GF-D8 (cell line): ENCODE results near the gene COQ3.
A peak's percentile ranks its signal among the peaks of the same experiment; 100 is the strongest.

Experiments
- DNase-seq: peaks from one replicate; lab custom pipeline; 2025; lab: John Stamatoyannopoulos, UW

Gene COQ3, protein sequence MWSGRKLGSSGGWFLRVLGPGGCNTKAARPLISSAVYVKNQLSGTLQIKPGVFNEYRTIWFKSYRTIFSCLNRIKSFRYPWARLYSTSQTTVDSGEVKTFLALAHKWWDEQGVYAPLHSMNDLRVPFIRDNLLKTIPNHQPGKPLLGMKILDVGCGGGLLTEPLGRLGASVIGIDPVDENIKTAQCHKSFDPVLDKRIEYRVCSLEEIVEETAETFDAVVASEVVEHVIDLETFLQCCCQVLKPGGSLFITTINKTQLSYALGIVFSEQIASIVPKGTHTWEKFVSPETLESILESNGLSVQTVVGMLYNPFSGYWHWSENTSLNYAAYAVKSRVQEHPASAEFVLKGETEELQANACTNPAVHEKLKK

DNA sequence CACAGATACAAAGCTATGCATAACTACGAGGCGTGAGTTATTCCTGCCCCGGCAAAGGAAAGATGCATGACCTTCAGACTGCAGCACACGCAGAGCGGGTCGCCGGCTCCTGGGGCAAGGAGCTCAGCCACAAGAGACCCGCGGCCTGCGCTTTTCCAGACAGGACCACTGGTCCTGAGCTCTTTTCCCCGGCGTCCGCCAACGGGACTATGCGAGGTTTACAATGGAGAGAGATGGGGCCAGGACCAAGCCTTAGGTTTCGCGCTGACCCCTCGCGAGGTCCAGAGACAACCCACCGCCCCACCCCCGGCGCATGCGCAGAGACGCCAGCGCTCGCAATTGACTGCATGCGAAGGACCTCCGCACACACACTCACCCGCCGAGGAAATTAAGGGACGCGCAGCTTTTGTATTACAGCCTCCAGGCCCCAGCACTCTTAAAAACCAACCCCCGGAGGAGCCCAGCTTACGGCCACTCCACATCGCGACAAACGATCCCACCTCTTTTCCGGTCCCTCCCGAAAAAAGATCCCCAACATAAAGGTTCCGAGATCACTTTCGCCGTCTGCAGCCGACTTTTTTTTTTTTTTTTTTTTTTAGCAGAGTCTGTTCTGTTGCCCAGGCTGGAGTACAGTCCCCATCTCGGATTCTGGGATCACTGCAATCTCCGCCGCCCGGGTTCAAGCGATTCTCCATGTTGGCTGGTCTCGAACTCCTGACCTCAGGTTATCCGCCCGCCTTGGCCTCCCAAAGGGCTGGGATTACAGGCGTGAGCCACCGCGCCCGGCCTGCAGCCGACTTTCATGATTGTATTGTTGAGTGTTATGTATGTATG, at the start of gene COQ3:
Gene COQ3 (minus strand): TSS at position 498 of the 834 bp plus-strand sequence. CDS start 16 bp downstream, at position 482.
- DNase-seq = peak; percentile 36

DNA sequence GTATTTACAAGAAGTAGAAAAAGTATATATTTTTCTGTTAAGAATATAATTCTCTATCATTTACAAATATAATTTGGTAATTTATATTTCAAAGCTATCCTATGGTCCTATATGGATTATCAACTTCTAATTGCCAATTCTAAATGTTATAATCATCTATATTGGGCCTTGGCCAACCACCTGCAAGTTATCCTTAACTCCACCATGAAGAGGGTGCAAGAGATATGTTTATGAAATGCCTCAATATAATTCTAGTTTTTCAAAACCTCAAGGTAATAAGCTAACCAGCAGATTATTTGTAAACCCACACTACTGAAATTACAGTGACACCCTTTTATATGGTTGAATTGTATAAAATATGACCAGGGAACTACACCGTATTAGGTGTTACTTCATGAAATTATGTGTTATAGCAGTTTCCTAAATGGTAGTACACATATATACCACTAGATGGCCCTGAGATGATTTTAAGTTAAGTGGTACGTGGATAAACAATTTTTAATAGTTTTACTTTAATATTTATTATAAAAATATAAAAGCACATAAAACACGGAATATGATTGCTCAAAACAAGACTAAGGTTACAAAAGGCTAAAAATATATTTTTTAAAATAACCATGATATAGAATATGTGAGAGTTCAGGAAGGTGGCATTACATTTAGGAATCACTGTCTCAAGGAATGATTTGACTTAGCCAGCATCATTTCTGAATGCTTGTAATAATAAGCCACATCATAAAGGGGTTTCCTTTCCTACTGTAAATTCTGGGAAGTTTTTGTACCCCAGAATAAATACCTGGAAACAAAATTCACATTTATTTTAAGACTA, 40.9 kb upstream of the COQ3 start:
- DNase-seq = no peak

DNA sequence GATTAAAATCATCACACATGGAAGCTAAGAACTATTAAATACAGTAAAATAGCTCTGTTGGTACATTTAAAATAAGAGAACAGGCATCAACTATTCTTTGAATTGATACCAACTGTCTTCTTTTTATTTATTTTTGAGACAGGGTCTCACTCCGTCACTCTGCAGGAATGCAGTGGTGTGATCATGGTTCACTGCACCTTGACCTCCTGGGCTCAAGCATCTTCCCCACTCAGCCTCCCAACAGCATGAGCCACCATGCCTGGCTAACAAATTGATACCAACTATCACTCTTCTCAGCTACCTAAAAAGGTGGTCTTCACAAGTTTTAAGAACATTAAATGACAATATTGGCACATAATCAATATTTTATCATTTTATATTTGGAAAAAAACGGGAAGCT, 38.9 kb upstream of the COQ3 start:
- DNase-seq = no peak

DNA sequence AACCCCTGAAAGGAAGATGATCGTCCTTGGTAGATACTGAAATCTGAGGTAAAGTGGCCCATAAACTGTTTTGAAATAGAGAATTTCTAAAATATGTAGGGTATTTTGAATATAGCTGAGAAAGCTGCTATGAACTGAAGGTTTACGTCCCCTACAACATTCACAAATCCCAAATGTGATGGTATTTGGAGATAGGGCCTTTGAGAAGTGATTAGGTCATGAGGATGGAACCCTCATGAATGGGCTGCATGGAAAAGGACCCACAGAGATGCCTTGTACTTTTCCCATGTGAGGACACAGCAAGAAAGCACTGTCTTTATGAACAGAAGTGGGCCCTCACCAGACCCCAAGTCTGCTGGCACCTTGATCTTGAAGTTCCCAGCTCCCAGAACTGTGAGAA, 37.9 kb upstream of the COQ3 start:
- no peak for DNase-seq

DNA sequence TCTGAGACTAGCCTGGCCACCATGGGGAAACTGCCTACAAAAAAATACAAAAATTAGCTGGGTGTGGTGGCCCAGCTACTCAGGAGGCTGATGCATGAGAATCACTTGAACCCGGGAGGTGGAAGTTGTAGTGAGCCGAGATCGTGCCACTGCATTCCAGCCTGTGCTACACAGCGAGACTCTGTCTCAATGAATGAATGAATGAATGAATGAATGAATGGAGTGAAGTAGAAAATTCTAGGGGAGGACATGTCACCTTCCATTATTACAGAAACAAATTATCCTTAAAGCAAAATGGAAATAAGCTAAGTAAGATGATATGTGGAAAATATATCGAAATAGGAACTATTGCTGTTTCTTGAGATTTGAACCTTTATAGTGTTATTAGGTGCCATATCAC, 34.0 kb upstream of the COQ3 start:
- no peak for DNase-seq

DNA sequence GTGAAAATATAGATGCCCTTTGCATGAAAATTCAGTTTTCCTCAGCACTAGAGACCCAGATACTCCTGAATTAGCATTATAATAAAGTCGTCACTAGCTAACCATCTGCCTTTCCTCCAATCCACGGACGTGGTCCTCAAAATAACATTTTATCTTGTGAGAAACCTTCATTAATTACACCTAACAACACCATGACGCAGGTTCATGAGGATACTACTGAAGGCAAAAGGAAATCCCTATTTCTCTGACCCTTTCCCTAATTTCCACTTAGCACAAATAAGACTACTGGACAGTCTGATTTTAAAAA, 32.4 kb upstream of the COQ3 start:
- DNase-seq = no peak

DNA sequence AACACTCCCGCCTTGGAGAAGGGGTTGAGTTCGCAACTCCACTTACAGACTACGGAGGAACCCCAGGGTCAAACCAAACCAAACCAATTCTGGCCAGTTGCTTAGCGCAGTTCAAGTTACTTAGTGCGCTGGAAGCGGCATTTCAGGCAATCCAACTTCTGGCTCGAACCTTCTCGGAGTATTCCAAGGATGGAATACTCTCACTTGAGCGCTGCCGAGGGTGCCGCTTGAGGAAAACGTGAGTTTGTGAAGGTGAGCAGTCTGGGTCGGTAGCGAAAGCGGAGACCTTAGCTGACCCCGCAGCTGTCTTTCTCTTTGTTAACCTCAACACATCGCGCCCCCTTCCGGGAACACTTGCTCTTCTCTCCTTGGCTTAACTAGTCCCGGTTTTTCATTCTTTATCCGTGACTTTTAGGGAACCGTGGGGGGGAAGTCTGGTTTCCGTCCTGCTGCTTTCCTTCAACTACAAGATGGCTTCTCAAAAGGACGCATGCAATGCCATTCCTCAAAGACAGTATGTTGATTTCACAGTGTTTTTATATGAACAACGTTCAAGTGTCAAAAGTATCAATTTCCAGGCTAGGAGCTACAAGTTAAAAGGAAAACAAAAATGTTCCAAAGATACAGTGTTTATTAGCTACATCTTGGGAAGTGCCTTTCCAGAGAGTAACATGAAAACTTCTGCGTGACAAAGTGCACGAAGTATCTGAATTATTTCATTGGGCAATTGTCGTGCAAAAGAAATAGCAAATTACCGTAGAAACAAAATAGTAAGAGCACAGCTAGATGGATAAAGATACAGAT, 31.9 kb upstream of the COQ3 start:
- DNase-seq = peak; percentile 90

DNA sequence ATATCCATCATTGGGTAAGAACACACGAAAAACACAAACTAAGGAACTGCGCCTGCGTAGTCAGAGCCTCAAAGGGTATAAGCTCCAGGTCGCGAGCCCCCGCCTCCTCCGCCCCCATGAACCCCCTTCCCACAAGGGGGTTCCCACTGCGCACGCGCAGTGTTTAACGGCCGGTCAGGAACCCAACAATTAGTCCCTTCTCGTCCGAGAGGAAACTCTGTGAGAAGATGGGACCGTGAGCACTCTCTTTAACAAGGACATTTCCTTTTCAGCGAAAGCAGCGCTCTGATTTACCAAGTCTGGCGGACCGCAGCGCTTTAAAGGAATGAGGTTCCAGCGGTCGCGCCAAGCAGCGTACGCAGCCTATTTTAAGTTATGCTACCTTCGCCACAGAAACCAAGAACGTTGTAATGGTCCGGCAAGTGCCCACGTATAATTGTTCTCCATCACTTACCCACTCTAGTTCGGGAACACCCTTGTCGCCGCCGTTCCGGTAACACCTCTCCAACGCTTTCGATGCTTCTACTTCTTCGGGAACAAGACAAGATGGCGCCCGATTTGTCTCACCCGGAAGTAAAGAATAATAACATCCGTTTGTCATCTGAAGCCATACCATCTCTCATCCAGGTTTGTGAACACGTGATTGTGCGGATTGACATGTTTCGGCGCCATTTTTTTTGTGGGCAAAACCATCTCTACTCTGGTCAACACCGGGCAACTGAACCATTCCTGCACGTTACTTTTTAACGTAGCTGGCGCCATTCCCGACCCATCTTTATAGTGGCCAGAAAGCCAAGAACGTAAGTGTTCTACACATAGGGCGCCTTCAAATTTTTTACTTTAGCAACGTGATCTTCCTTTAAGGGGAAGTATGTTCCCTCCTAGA, 31.0 kb upstream of the COQ3 start, which contains the start of gene PNISR:
Gene PNISR (minus strand): TSS at position 548 of the 886 bp plus-strand sequence. CDS start 10,649 bp downstream, outside the sequence.
- peak; percentile 95 for DNase-seq

DNA sequence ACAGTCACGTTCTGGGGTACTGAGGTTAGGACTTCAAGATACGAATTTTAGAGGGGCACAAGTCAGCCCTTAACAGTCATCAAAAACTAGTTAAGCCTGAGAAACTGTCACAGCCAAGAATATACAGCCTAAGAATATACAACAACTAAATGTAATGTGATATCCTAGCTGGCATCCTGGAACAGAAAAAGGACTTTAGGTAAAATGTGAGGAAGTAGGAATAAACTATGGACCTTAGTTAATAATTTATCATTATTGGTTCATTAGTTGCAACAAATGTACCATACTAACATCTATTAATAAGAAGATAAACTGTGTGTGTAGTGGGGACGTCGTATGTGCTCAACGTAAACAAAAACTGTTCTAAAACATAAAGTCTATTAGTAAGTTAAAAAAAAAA, 30.0 kb upstream of the COQ3 start:
- DNase-seq = no peak

DNA sequence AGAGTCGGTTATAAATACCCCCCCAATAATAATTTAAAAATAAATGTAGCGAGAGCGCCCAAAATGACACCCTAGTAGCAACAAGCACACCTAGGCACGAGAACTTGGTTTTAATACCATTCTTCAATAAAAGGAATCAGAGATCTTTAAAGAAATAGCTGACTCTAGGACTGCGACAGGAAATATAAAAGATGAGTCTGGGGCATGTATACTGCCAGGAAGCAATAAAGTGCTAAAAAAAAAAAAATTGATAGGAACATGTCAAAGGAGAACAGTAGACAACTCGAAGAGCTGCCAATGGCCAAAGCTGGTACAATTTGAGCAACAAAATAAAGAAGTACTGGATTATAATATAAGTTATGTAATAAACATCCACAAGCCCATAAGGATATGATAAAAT, 28.9 kb upstream of the COQ3 start:
- no peak for DNase-seq

DNA sequence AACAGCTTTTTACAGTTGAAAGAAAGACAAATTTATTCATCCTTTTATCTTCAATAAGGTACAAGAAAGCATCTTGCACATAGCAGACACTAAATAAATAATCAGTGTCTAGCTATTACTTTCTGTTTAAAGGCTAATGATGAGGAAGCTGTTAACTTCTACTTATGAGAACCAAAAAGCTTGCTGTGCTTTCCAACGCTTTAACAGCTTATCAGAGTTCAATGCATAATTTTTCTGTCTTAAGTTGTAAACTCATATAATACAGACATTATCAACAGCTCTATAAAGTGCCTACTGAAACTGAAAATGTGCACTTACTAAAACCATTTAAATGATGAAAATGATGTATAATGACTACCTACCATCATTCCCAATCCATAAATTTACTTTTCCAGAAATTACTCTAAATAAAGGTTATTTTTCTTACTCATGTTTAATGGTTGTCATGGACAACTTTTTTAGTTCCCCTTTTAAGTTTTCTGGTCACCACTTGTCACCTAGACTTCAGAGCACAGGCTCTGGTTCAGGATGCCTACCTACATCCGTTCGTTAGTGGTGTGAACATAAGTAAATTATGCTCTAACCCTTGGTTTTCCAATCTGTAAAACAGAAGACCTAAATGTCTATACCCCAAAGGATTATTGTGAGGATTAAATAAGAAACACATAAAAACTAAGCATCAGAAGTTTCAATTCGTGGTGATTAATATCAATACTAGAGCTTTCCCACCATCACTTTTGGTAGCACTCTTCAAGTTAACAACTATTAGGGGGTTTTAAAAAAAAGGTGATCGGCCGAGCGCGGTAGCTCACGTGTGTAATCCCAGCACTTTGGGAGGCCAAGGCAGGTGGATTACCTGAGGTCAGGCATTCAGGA, 23.1 kb upstream of the COQ3 start:
- no peak for DNase-seq

DNA sequence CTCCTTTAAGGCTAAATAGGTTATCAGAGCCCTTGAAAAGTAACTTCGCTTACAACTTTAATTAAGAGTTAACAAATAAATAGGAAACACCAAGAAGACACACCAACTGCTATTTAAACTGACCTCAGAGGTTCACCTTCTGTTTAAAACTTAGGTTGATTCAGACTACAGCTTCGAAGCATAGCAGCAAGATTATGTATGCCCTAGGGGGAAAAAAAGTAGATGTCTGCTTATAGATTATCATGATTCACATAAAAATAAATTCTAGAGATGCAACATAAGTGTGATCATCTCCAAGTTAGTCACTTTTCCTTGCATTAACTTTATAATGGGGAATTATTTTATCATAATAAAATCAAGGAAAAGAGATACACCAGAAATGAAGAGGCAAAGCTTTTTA, 22.2 kb upstream of the COQ3 start:
- DNase-seq = no peak

DNA sequence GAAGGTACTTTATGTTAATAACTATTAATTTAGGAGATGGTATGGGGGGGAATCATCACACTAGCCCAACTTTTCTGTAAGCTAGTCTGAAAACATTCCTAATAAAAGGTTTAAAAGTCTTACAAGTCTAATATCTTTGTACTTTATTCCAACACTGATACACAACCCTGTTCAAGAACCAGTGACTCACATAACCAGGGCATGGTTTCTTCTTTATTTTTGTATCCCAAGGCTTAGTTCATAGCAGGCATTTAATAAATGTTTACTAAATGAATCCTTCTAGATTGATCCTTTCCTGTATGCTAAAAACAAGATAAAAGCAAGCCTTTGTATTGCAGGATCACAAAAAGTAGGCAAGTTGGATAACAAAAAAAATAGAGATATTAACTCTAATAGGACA, 21.5 kb upstream of the COQ3 start:
- no peak for DNase-seq

DNA sequence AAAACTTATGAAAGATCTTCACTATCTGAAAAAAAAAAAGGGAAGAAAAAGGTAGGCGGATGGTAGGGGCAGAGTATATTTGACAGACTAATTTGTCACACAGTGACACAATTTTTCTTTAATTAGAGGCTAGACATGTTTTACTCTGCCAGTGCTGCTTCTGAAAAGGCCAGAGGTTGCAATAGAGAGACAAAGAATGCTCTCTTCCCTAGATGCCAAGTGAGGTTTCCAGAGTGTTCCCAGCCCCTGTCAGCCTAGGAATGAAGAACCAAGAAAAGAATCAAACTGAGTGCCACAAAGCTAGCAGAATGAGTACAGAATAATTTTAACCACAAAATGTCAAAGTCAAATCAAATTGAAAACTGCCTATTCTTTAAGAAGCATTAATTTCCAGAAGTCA, 18.1 kb upstream of the COQ3 start:
- no peak for DNase-seq

DNA sequence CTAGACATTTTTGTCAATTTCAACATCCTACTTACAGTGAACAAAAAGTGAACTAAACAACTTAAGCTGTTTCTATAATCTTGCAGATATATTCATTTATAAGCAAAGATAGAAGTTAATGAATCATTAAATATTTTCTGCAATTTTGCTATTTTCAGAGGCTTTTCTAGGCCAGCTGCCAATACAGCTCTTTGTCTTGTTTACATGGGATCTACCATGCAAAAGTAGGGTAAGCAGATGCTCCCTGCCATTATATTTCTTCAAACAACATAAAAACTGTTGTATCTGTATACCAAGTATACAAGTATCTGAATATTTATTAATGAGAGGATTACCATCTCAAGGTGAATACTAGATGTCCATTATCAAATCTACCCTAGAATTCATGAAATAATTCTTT, 15.7 kb upstream of the COQ3 start:
- no peak for DNase-seq

DNA sequence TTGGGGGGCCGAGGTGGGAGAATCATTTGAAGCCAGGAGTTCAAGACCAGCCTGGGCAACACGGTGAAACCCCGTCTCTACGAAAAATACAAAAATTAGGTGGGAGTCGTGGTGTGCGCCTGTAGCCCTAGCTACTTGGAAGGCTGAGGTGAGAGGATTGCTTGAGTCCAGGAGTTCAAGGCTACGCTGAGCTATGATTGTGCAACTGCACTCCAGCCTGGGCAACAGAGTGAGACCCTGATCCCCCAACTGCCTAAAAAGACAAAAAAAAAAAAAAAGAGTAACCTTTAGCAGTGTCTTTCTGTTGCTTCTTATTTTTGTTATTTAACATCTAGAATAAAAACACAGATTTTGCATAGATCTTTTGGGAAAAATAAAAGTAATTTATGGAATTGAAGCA, 13.1 kb upstream of the COQ3 start:
- DNase-seq = no peak

DNA sequence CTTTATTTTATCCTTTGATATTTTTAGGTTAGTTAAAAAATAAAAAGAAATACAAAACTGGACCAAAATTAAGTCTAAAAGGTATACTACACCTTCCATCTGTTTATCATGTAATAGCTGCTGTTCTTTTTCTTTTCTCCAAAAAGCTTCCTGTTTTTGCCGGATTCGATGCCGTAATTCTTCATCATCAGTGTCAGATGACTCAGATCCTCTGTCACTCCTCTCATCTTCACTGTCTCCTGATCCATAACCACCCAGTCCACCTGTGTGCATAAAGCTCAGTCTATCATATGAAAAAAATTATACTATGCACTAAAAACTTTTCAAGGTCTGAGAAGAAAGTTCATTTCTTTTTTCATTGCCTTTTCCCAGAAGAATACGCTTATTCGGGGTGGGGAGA, 8.5 kb upstream of the COQ3 start:
- DNase-seq = no peak

DNA sequence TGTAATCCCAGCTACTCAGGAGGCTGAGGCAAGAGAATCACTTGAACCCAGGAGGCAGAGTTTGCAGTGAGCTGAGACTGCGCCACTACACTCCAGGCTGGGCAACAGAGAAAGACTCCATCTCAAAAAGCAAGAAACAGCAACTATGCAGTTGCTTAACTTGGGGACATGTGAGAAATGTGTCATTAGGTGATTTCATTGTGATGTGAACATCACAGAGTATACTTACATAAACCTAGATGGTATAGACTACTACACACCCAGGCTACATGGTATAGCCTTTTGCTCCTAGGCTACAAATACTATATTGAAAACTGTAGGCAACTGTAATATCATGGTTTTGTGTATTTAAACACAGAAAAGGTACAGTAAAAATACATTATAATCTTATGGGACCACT, 3.3 kb upstream of the COQ3 start:
- DNase-seq = no peak

DNA sequence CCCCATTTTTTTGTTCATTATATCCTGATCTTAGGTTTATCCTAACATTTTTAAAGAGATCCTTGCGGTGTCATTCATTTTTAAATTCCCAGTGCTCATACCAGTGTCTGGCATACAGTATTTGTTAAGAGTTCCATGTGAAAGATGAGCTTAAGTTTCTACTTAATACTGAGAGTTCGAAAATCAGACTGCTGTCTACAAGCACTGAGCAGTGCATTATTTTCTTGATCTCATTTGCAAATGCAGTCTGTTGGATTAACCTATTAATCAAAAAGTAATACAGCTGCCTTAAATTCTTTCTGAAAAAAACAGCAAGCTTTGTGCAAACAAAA, 663 bp downstream of the COQ3 start:
- no peak for DNase-seq

DNA sequence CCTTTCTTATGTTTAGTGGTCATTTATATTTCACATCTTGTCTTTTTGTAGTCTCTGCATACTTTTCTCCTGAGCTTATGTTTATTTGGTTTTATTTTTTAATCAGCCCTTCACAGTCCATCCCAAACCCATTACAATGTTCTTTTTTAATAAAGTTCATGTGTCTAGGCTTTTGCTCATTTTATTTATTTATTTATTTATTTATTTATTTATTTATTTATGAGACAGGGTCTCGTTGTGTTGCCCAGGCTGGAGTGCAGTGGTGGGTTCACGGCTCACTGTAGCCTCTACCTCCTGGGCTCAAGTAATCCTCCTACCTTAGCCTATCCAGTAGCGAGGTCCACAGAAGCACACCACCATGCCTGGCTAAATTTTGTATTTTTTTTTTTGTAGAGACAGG, 3.1 kb downstream of the COQ3 start:
- no peak for DNase-seq
